ENCODE measurements around the gene FAM168A. TPM values are rescaled to one million over a fixed set of nuclear protein-coding genes. Genes with fewer than 3 reads are reported as not detected.

FAM168A gene
- total RNA-seq, 1 experiment from 2014 or later, result 30.4 TPM

DNA sequence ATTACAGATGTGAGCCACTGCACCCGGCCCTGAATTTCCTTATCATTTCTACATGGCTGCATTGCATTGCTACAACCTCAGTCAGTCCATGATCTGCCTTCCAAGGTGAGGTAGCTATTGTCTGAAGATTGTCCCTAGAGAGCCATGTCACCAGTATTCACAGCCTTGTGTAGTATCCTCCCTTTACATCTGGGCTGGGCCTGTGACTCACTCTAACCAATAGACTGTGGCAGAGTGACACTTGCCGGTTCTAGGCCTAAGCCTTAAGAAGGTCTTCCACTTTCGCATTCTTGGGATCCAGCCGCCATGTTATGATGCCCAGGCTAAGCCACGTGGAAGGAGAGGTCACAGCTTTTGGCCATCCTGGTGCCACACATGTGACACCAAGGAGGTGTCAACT lies 38.3 kb upstream of the FAM168A start:
- no peak overlapping the region for H3K4me3 Mint-ChIP-seq (ENCODE audit: low read depth, unreplicated experiment)
- no peak for DNase-seq
- intact Hi-C loops (cut with micrococcal nuclease; ENCODE audit: unreplicated experiment), result no loop called here
- no peaks in the 10 kb centered on the region for H3K27me3 Mint-ChIP-seq (ENCODE audit: unreplicated experiment)
- TF ChIP-seq, protein P1, sequence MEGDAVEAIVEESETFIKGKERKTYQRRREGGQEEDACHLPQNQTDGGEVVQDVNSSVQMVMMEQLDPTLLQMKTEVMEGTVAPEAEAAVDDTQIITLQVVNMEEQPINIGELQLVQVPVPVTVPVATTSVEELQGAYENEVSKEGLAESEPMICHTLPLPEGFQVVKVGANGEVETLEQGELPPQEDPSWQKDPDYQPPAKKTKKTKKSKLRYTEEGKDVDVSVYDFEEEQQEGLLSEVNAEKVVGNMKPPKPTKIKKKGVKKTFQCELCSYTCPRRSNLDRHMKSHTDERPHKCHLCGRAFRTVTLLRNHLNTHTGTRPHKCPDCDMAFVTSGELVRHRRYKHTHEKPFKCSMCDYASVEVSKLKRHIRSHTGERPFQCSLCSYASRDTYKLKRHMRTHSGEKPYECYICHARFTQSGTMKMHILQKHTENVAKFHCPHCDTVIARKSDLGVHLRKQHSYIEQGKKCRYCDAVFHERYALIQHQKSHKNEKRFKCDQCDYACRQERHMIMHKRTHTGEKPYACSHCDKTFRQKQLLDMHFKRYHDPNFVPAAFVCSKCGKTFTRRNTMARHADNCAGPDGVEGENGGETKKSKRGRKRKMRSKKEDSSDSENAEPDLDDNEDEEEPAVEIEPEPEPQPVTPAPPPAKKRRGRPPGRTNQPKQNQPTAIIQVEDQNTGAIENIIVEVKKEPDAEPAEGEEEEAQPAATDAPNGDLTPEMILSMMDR (IDR thresholded peaks at IDR 0.05; ENCODE audit: unreplicated experiment), result no peak
- H3K27ac Mint-ChIP-seq (ENCODE audit: unreplicated experiment), result no peak overlapping the region
- no peaks in the 10 kb centered on the region for H3K36me3 Mint-ChIP-seq (ENCODE audit: insufficient read depth, unreplicated experiment)
- CTCF ChIA-PET, result no interaction called here
- BruUV-seq (replicated peaks), result no TSS peak
- no peaks in the 10 kb centered on the region for H3K9me3 Mint-ChIP-seq (ENCODE audit: low read depth, unreplicated experiment)
- H3K4me1 Mint-ChIP-seq (ENCODE audit: low read depth, unreplicated experiment), result no peaks in the 10 kb centered on the region

DNA sequence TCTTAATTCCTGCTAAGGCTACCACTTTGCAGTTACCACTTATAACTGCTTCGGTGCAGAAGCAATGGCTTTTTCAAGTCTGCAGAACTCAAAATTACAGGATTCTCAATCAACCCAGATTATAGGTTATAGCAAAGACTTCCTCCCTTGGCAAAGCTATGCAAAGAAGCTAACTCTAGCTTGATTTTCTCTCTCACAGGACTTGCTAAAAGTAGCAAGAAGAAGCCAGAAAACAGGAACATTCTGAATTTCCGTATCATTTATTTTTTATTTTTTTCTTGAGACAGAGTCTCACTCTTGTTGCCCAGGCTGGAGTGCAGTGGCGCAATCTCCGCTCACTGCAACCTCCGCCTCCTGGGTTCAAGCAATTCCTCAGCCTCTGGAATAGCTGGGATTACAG lies 37.8 kb upstream of the FAM168A start:
- Mint-ChIP-seq H3K27me3 (ENCODE audit: unreplicated experiment) (no peaks in the 10 kb centered on the region), H3K36me3 (ENCODE audit: insufficient read depth, unreplicated experiment) (no peaks in the 10 kb centered on the region), H3K27ac (ENCODE audit: unreplicated experiment) (no peak overlapping the region), H3K4me1 (ENCODE audit: low read depth, unreplicated experiment) (no peaks in the 10 kb centered on the region), H3K4me3 (ENCODE audit: low read depth, unreplicated experiment) (no peak overlapping the region), H3K9me3 (ENCODE audit: low read depth, unreplicated experiment) (no peaks in the 10 kb centered on the region)
- no peak for DNase-seq
- CTCF ChIA-PET, result no interaction called here
- intact Hi-C loops (cut with micrococcal nuclease; ENCODE audit: unreplicated experiment), result no loop called here
- BruUV-seq (replicated peaks), result no TSS peak
- TF ChIP-seq, protein P1 (IDR thresholded peaks at IDR 0.05; ENCODE audit: unreplicated experiment), result no peak

DNA sequence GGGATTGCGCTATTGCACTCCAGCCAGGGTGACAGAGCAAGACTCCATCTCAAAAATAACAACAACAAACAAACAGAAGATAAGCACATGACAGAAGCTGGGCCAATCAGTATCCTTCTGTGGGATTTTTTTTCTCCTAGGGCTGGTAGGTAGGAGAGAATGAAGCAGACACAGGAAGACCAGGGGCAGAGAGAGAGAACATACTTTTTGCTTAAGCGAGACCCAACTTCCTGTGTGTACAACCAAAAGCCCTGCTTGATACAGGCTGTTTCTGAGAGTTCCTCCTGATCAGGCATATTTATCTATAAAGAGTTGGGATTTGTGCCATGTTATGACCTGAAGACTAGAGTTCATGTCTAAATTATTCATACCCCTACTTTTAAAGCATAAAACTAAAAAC lies 36.1 kb upstream of the FAM168A start:
- CTCF ChIA-PET, result no interaction called here
- BruUV-seq (replicated peaks), result no TSS peak
- Mint-ChIP-seq H3K4me1 (ENCODE audit: low read depth, unreplicated experiment) (no peaks in the 10 kb centered on the region), H3K9me3 (ENCODE audit: low read depth, unreplicated experiment) (no peaks in the 10 kb centered on the region), H3K27me3 (ENCODE audit: unreplicated experiment) (no peaks in the 10 kb centered on the region), H3K36me3 (ENCODE audit: insufficient read depth, unreplicated experiment) (no peaks in the 10 kb centered on the region), H3K27ac (ENCODE audit: unreplicated experiment) (no peak overlapping the region), H3K4me3 (ENCODE audit: low read depth, unreplicated experiment) (no peak overlapping the region)
- intact Hi-C loops (cut with micrococcal nuclease; ENCODE audit: unreplicated experiment), result no loop called here
- TF ChIP-seq, protein P1 (IDR thresholded peaks at IDR 0.05; ENCODE audit: unreplicated experiment), result no peak
- no peak for DNase-seq

DNA sequence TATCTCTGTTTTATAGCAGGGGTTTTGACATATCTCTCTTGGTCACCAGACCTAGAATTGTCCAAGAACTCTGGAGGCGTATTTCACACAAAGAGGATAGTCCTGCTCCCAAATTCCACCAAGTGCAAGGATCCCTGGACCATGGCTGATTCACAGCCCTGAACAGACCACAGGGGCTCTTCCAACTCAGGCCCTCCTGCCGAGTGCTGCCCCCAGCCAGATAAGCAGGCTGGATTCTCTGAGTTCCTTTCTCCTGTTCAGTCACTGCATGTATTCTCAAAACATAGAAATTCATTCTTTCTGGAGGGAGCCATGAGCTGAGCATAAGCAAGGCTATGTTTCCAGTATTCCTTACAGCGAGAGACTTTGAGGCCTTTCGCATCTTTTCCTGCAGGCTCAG lies 35.1 kb upstream of the FAM168A start:
- no peaks in the 10 kb centered on the region for H3K36me3 Mint-ChIP-seq (ENCODE audit: insufficient read depth, unreplicated experiment)
- no TSS peak for BruUV-seq (replicated peaks)
- CTCF ChIA-PET, result no interaction called here
- no peak overlapping the region for H3K4me3 Mint-ChIP-seq (ENCODE audit: low read depth, unreplicated experiment)
- TF ChIP-seq, protein P1 (IDR thresholded peaks at IDR 0.05; ENCODE audit: unreplicated experiment), result no peak
- H3K27ac Mint-ChIP-seq (ENCODE audit: unreplicated experiment), result no peak overlapping the region
- H3K9me3 Mint-ChIP-seq (ENCODE audit: low read depth, unreplicated experiment), result no peaks in the 10 kb centered on the region
- intact Hi-C loops (cut with micrococcal nuclease; ENCODE audit: unreplicated experiment), result no loop called here
- H3K27me3 Mint-ChIP-seq (ENCODE audit: unreplicated experiment), result no peaks in the 10 kb centered on the region
- DNase-seq, result no peak
- no peaks in the 10 kb centered on the region for H3K4me1 Mint-ChIP-seq (ENCODE audit: low read depth, unreplicated experiment)

All from Calu3 (cell line).